Measurements from ENCODE around the gene PLA2G4D. TPM values are rescaled to one million over a fixed set of nuclear protein-coding genes. Genes with fewer than 3 reads are reported as not detected.

PLA2G4D gene
- total RNA-seq, 1 experiment from 2014 or later = not detected

DNA sequence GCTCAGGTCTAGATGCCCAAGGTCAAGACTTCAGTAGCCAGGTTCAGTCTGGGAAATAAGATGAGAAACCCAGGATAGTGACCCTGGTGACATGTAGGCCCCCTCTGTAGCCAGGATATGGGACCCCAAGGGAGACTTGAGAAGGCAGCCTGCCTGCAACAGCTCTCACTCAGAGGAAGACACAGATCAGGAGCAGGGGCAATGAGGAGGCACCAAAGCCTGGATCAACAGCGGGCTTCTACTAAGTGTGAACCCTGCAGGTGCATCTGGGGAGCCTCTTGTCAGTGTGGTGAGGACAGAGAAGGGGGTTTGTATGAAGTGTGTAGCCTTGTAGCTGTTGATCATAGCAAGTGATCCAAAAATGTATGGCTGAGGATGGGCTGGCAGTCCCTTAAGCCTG, 36.6 kb upstream of the PLA2G4D start:
- no peak for DNase-seq (ENCODE audit: low read depth)
- in situ Hi-C loops (cut with HindIII; ENCODE audit: low pct_unique_long_range_greater_than_20kb, low sequenced_read_pairs) = no loop called here

DNA sequence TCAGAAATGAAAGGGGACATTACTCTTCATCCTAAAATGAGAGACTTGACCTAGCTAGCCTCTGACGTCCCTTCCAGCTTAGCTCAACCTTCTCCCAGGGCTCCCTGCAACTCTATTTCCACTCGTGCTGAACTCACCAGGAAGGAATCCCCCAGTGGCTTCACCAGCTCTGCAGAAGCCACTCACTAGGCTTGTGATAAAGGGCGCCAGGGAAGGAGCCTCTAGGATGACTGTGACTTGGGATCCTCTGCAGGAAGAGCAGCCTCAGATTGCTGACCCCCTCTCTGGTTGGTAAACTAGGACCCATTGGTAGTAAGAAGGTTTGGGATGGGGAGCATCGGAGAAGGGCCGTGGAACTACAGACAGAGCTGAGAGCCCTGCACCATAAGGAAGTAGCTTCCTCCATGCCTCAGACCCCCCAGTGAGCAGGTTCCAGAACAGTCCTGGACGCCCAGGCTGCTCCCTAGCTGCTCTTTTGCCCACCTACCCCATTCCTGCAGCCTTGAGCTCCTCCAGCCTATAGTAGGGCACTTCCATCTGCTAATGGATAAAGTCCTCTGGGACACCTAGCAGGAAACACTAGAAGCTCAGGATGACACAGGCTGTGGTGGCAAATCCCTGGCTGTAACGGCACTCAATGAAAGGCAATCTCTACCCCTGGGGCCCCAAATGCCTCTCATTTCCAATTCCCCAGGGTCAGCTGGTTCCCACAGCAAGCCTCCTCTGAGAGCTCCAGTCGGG, 36.1 kb upstream of the PLA2G4D start:
- DNase-seq (ENCODE audit: low read depth) = no peak
- in situ Hi-C loops (cut with HindIII; ENCODE audit: low pct_unique_long_range_greater_than_20kb, low sequenced_read_pairs) = no loop called here

DNA sequence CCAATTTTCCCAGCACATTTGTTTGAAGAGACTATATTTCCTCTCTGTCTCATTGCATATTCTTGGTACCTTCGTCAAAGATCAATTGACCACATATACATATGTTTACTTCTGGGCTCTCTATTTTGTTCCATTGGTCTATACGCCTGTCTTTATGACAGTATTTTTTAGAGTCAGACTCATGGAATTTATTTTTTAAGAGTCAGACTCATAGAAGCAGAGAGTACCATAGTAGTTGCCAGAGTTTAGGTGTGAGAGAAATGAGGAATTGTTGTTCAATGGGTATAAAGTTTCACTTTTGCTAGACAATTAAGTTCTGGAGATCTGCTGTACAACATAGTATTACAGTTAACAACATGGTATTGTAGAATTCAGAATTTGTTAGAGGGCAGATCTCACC, 35.0 kb upstream of the PLA2G4D start:
- in situ Hi-C loops (cut with HindIII; ENCODE audit: low pct_unique_long_range_greater_than_20kb, low sequenced_read_pairs) = no loop called here
- DNase-seq (ENCODE audit: low read depth) = no peak

DNA sequence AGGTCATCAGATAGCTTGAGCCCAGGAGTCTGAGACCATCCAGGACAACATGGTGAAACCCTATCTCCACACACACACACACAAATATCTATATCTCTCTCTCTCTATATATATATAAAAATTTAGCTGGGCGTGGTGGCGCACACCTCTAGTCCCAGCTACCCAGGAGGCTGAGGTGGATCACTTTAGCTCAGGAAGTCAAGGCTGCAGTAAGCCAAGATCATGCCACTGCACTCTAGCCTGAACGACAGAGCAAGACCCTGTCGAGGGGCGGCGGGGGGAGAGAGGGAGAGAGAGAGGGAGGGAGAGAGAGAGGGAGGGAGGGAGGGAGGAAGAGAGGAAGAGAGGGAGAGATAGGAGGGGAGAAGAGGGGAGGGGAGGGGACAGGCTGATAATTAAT, 34.1 kb upstream of the PLA2G4D start:
- no peak for DNase-seq (ENCODE audit: low read depth)
- in situ Hi-C loops (cut with HindIII; ENCODE audit: low pct_unique_long_range_greater_than_20kb, low sequenced_read_pairs) = no loop called here

DNA sequence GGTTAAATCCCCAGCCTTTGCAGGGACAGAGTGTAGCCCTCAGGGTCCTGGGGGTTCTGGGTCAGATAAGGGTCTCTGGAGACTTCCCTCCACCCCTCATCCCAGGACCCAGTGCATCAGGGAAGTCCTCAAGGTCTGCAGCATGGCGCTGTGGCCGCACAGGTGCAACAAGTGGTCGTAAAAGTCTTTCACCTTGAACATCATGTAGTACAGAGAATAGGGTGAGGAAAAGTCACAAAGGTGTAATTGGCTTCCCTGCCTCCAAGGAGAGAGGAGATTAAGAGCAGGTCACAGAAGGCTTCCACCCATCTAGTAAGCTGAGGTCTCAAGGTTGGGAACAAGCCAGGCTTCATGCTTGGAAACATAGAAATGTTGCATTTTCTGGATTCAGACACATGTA, 29.2 kb upstream of the PLA2G4D start:
- in situ Hi-C loops (cut with HindIII; ENCODE audit: low pct_unique_long_range_greater_than_20kb, low sequenced_read_pairs) = no loop called here
- DNase-seq (ENCODE audit: low read depth) = no peak

DNA sequence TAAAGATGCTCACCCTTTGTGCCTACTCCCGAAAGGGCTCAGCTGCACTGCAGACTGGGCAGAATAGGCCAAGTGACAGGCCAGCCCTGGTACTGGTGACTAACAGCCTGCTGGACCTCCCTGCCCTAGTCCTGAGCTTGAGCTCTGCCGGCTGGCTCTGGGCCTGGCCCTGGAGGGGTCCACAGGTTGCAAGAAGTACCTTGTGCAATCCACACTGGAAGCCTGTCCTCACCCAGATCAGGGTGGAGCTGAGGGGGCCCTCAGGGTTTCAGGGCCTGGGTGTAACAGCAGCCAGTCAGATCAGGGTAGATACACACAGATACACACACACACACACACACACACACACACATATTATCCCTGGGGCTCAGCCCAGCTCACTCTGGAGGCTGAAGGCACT, 27.3 kb upstream of the PLA2G4D start:
- DNase-seq (ENCODE audit: low read depth) = no peak
- in situ Hi-C loops (cut with HindIII; ENCODE audit: low pct_unique_long_range_greater_than_20kb, low sequenced_read_pairs) = no loop called here

DNA sequence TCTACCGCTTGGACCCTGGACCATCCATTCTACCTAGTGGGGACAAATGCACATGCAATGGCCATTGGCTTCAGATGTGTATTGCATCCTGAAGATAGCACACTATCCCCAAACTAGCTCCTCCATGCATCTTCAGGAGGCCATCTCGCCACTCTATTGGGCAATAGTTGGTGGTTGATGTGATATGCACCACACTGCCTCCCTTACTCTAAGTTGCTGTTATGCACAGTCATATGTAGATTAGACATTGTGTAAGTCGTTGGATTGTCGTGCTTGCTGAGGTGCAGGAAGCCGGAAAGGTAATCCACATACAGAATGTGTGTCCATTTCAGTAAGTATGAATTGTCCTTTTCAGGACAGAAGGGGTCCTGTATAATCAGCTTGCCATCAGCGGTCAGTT, 26.7 kb upstream of the PLA2G4D start:
- in situ Hi-C loops (cut with HindIII; ENCODE audit: low pct_unique_long_range_greater_than_20kb, low sequenced_read_pairs) = no loop called here
- DNase-seq (ENCODE audit: low read depth) = no peak

DNA sequence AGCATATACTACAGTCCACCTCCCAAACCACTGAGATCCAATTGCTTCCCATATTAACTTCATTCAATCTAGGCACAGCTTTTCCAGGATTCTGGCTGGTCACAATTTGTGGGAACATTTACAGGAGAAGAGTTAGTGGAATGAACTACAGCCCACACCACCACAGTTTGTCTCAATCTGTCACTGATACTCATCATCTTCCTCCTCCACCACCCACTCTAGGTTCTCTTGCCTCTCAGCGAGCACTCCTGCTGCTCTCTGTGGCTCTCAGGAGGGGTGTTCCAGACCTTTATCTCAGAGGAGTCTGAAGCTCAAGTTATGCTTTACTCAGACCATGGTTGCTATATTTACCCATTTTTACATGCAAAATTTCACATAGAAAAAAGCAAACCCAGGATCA, 25.9 kb upstream of the PLA2G4D start:
- in situ Hi-C loops (cut with HindIII; ENCODE audit: low pct_unique_long_range_greater_than_20kb, low sequenced_read_pairs) = no loop called here

DNA sequence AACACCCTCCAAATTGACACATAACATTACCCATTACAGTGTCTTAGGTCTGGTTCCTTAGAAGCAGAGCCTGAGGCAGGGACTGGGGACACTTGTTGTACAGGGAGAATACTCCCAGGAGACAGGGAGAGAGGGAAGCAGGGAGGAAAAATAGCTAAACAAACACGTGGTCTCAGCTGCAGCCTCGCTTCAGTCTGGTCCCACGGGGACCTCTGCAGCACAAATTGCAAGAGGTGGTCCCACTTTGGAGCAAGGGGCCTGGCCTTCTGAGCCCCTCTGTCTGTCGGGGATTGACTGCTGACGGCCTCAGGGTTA, 25.0 kb upstream of the PLA2G4D start:
- DNase-seq (ENCODE audit: low read depth) = no peak
- in situ Hi-C loops (cut with HindIII; ENCODE audit: low pct_unique_long_range_greater_than_20kb, low sequenced_read_pairs) = no loop called here

More for the DNA sequence above, 25.9 kb upstream of the PLA2G4D start:
- DNase-seq (ENCODE audit: low read depth) = no peak

DNA sequence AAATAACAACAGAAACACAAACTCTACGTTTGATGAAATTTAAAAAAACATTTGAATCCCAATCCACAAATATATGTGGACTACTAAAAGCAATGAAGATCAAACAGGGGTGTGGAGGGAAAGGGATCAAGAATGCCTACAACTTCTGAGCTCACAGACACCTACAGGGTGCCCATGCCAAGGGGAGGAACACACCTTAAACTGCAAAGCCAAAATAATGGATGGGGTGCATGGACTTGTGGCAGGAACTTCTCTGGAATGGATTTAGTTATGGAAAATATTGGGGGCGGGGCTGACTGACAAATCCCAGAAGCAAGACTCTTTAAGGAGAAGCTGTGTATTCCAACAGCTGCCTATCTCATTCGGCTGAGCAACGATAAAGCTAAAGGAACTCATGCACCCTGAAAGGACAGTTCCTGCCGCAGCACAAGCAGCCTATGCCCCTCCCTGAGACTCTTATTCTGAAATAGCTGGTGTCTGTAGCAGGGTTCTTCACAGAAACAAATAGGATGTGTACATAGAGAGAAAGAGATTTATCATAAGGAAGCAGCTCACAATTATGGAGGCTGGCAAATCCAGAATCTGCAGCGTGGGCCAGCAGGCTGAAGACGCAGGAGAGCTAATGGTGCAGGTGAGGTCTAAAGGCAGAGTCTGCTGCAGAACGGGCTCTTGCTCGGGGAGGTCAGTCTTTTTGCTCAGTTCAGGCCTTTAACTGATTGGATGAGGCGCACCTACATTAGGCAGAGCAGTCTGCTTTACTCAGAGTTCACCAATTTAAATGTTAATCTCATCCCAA, 24.5 kb upstream of the PLA2G4D start:
- in situ Hi-C loops (cut with HindIII; ENCODE audit: low pct_unique_long_range_greater_than_20kb, low sequenced_read_pairs) = no loop called here
- DNase-seq (ENCODE audit: low read depth) = no peak

DNA sequence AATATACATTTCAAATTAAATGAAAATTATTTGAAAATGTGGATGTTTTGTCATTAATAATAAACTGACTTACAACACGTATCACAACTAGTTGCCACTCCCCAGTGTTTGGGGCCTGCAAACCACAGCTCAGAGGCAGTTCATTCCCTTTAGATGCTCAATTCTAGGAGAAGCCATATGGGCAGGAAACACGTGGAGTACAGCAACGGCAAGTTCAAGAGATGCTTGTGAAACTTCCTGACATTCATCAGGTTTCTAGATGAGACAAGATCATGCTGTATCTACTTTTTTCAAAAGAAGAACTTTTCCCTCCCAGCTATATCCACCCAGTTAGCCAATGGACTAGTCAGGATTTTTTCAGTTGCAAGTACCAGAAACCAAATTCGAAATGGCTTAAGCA, 17.6 kb upstream of the PLA2G4D start:
- in situ Hi-C loops (cut with HindIII; ENCODE audit: low pct_unique_long_range_greater_than_20kb, low sequenced_read_pairs) = no loop called here
- no peak for DNase-seq (ENCODE audit: low read depth)

DNA sequence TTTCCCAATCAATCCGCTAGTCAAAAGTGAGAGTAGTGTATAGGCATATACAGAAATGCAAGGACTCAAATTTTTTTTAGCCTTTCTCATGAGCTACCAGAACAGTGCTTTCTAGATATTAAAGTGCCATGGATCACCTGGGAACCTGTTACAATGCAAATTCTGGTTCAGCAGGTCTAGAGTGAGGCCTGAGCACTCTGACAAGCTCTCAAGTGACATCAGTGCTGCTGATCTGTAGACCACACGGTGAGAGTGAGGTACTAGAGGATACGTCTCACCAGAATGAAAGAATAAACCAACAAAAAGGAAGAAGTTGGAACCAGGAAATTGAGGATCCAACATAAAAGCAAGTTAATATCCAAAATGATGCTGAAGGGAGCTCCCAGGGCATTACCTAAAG, 16.0 kb upstream of the PLA2G4D start:
- DNase-seq (ENCODE audit: low read depth) = no peak
- in situ Hi-C loops (cut with HindIII; ENCODE audit: low pct_unique_long_range_greater_than_20kb, low sequenced_read_pairs) = no loop called here

DNA sequence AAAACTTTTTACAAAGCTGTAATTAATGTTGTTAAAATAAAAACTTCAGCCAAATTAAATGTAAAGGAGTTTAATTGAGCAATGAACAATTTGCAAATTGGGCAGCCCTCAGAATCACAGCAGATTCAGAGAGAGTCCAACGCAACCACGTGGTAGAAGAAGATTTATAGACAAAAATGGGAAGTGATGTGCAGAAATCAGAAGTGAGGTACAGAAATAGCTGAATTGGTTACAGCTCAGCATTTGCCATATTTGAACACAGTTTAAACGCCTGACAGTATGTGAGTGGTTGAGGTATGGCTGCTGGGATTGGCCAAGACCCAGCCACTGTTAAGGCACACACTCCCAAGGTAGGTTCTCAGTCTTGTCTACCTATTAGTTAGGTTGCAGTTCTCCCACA, 14.4 kb upstream of the PLA2G4D start:
- no peak for DNase-seq (ENCODE audit: low read depth)
- in situ Hi-C loops (cut with HindIII; ENCODE audit: low pct_unique_long_range_greater_than_20kb, low sequenced_read_pairs) = no loop called here

DNA sequence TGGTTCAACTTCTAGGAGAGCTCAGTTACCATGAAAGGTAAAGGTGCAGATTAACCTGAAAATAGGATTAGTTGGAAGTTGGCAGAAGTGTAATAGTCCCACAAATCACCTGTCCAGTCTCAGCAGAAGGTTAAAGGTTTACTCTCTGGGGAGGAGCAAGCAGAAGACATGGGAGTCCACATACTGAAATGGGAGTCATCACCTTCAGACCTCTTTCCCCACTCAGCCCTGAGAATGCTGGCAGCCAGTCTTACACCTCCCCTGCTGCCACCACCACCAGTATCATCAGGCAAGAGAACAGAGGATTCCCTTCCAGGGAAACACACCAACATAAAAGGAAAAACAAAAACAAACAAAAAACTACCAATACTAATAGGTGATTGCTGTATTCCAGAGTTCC, 13.8 kb upstream of the PLA2G4D start:
- in situ Hi-C loops (cut with HindIII; ENCODE audit: low pct_unique_long_range_greater_than_20kb, low sequenced_read_pairs) = no loop called here
- DNase-seq (ENCODE audit: low read depth) = peak; percentile 6

DNA sequence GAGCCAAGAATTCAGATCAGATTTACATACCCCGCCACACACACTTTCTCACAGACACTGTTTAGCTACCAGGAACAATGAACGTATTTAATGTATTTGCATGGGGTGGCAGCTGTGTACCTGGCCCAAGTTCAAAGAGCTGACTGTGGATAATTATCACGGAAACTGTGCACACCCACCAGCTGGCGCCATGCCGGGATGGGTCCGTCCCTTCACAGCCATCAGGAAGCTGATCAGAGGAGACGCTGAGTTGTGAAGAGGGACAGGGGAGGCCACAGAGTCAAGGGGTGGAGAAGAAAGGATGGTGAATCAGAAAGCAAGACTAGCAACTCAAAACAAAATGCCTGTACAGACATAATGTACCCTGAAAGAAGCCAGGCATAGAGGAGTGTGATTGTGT, 13.1 kb upstream of the PLA2G4D start:
- in situ Hi-C loops (cut with HindIII; ENCODE audit: low pct_unique_long_range_greater_than_20kb, low sequenced_read_pairs) = no loop called here
- no peak for DNase-seq (ENCODE audit: low read depth)

DNA sequence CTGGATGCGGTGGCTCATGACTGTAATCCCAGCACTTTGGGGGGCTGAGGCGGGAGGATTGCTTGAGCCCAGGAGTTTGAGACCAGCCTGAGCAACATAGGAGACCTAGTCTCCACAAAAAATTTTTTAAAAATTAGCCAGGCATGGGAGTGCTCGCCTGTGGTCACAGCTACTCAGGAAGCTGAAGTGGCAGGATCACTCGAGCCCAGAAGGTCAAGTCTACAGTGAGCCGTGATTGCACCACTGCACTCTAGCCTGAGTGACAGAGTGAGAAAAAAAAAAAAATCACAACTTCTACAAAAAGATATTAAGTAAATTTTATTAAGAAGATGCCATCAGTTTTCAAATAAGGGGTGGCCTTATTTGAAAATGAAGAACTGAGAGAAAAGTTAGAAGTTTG, 11.9 kb upstream of the PLA2G4D start:
- in situ Hi-C loops (cut with HindIII; ENCODE audit: low pct_unique_long_range_greater_than_20kb, low sequenced_read_pairs) = no loop called here
- DNase-seq (ENCODE audit: low read depth) = no peak

DNA sequence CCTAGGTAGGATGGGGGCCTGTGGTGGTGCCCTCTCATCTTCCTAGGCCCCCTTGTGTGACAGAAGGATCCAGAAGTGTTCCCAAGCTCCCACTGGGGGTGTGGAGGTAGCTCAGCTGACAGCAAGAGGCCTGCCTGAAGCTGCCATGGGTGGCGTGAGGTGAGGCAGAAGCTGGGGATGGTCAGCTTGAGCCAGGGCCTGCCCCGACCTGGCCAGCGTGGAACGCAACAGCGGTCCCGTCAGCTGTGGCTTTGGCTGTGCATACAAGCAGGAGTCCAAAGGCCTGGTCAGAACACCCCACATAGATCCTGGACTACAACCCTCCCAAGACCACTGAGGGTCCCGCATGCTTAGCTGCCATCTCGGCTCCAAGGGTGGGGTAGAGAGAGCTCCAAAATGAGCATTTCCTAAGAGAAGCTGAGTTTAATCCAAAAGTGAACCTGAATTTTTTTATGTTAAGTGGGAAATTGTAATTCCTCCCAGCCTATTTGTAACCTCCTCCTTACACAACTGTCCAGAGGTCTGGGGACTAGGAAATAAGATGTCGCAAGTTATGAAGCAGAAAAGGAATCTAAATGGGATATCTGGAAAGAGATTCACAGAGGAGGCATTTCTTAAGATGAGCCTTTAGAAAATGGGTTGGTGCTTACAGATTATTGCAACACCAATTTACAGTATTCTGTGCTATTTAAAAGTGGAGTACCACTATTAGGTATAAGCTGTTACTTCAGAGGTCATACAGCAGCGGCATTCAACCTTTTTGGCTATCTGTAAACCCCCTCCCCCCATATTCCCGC, 9.9 kb upstream of the PLA2G4D start:
- no peak for DNase-seq (ENCODE audit: low read depth)
- in situ Hi-C loops (cut with HindIII; ENCODE audit: low pct_unique_long_range_greater_than_20kb, low sequenced_read_pairs) = no loop called here

DNA sequence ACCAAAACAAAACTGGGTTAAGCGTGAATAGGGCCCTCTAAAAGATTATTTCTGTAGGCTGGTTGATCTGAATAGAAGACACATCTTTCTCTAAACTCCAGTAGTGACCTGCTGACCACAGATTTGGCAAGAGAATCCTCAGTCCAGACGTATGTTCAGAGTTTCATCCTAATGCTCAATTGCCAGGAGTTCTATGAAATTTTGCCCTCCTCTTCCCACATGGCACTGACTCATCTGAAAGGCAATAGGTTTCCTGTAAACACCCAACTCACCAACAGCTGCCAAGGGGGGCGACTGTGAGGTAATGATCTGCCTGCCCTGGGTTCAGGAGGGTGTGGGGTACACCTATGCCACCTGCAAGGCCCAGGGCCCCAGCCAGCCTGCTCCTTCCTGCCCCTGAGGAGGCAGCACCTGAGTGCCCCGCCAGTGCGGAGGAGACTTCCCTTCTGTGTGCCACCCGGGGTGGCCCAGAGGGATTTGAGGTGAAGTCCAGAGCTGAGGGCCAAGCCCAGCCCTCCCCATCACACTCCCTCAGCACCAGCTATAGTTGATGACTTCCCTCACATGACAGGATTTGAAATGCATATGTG, 8.4 kb upstream of the PLA2G4D start:
- no peak for DNase-seq (ENCODE audit: low read depth)
- in situ Hi-C loops (cut with HindIII; ENCODE audit: low pct_unique_long_range_greater_than_20kb, low sequenced_read_pairs) = no loop called here

DNA sequence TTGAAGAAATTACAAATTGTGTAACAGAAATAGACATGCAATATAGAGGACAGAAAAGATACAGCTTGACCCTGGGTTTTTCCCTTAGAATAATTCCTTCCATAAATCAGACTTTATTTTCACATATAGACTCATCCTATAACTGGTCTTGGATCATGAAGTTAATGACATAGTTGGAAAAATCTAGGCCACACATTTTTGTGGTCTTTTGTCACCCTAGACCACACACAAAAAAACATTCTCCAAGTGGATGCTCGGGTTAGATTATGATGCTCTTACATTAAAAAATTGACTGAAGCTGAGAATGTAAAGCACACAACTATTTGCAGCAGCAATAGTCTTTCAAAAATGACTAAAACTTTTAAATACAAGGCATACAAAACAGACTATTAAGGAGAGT, 7.5 kb upstream of the PLA2G4D start:
- DNase-seq (ENCODE audit: low read depth) = no peak

More for the DNA sequence above, 7.5 kb upstream of the PLA2G4D start:
- in situ Hi-C loops (cut with HindIII; ENCODE audit: low pct_unique_long_range_greater_than_20kb, low sequenced_read_pairs) = no loop called here
